A204.1 (cell line): Measurements from ENCODE around the gene DDRGK1.
"Not testable (repeated sequence)": the region's sequence is repeated elsewhere in the genome, so short reads cannot be mapped to it uniquely, and the experiment has no call there.

ENCODE experiments used
- FAIRE-seq: peaks from 2 replicates; lab custom pipeline; 2012; peaks lifted over from hg19 to GRCh38; lab: Jason Lieb, UNC

The DDRGK1 gene

DNA sequence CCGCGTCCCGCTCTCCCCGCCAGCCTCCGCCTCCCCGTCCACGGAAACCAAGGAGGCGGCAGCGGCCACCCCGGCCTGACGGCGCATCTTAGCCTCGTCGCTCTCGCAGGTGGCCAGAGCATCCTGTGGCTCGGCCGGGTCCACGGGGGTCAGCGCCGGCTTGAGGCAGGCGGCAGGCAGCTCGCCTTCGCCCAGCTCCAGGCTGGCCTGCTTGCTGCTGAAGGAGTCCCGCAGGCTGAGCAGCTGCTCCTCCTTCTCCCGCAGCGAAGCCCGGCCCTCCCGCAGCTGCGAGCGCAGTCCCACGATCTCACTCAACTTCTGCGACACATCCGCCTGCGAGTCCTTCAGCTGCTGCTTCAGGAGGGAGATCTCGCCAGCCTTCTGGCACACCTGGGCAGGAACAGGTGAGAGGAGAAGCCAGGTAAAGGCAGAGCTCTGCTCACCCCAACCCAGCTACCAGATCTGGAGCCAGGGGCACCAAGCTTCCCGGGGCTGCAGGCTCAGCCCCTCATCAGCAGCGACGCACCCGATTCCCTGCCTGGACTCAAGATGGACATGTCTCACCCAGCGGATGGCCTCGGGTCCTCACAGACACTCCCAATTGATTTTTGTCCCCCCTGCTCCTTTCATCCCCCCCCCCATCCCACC is 39.6 kb downstream of the DDRGK1 start:
- no peak for FAIRE-seq

DNA sequence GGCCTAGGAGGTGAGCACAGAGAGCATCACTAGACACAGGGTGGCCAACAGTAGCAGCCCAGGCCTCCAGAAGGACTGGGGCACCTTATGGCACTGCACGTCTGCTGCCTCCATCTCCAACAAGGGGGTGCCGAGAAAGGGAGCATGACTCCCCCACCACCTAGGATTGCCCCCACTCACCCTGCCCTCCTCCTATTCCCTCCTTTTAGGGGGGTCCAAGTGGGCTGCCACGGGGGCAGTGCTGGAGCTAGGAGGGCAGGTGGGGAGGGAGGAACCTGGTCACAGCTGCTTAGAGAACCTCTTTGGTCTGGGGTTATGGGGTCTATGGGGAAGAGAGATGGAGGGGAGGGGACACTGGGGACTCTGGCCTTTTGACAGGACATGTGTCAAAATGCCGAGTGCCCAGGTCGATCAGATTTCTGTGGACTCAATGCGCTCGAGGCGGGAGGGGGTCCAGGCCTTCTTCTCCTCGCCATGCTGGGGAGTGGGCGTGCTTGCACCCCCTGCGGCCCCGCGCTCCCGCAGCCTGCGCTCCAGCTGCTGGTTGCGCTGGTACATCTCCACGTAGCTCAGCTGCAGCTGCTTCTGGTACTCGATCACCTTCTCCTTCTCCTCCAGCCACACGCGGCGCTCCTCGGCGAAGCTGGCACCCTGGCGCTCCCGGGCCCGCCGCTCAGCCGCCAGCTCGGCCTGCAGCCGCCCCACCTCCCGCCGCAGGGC is 40.3 kb downstream of the DDRGK1 start:
- FAIRE-seq: no peak

- FAIRE-seq: no peak
These were observed 41.1 kb downstream of the DDRGK1 start for GRCh38 chr20:3163099-3164042.

GRCh38 chr20:3162080-3162611 is 42.3 kb downstream of the DDRGK1 start:
- FAIRE-seq: no peak

GRCh38 chr20:3161316-3162079 is 43.0 kb downstream of the DDRGK1 start:
- no peak for FAIRE-seq

DNA sequence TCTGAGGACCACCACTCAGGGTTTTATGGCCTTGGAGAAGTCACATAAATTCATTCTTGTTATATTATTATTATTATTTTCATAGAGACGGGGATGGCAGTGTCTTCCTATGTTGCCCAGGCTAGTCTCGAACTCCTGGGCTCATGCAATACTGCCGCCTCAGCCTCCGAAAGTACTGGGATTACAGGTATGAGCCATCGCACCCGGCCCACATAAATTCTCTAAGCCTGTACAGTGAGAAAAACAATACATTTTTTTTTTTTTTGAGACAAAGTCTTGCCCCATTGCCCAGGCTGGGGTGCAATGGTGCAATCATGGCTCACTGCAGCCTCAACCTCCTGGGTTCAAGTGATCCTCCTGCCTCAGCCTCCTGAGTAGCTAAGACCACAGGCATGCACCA is 44.1 kb downstream of the DDRGK1 start:
- no peak for FAIRE-seq

GRCh38 chr20:3158968-3159431 is 45.5 kb downstream of the DDRGK1 start:
- FAIRE-seq: no peak

GRCh38 chr20:3157817-3158216 is 46.7 kb downstream of the DDRGK1 start:
- FAIRE-seq: no peak

DNA sequence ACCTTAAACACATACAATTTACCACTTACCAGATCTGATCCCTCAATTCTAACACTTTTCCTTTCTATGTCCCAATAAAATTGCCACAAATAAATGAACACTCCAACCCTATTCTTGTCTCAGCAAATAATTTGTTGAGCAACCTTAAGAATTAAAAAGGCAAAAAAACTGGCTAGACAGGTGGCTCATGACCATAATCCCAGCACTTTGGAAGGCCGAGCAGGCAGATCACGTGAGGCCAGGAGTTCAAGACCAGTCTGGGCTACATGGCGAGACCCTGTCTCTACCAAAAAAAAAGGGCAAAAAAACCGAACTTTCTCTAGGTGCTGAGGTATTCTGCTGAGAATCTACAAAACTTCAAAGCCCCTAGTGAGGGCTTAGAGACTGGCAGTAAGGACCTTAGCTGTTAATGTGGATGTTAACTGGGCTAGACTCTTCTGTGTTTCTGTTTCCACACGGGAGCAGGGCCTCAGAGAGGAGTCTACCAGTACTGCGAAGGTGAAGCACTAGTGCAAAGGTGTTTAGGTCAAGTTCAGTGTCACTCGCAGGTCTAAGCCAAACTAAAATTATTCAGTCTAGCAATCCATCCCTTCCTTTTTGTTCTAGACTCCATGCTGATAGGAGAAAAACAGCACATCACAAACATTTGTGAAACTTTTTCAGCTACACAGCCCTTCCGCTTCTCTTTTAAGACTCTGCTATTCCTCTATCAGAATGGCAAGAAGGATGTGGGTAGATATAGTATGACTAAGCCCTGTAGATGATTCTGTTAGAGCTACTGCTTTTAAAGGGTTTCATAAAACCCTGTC is 47.5 kb downstream of the DDRGK1 start:
- no peak for FAIRE-seq

DNA sequence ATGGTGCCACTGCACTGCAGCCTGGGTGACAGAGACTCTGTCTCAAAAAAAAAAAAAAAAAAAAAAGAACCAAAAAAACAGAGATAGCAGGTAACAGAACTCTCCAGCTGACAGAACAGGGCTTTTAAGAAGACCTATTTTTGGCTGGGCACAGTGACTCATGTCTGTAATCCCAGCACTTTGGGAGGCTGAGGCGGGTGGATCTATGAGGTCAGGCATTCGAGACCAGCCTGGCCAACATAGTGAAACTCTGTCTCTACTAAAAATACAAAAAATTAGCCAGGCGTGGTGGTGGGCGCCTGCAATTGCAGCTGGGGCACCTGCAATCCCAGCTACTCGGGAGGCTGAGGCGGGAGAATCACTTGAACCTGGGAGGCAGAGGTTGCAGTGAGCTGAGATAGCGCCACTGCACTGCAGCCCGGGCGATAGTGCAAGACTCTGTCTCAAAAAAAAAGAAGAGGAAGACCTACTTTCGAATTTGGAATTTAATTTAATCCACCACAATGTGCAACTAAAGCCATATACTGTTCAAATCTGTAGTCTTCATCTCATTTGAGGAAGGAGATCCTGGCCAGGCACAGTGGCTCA is 52.3 kb downstream of the DDRGK1 start:
- not testable (repeated sequence) for FAIRE-seq

- FAIRE-seq: no peak
These were observed 53.6 kb downstream of the DDRGK1 start for GRCh38 chr20:3150908-3151307.

DNA sequence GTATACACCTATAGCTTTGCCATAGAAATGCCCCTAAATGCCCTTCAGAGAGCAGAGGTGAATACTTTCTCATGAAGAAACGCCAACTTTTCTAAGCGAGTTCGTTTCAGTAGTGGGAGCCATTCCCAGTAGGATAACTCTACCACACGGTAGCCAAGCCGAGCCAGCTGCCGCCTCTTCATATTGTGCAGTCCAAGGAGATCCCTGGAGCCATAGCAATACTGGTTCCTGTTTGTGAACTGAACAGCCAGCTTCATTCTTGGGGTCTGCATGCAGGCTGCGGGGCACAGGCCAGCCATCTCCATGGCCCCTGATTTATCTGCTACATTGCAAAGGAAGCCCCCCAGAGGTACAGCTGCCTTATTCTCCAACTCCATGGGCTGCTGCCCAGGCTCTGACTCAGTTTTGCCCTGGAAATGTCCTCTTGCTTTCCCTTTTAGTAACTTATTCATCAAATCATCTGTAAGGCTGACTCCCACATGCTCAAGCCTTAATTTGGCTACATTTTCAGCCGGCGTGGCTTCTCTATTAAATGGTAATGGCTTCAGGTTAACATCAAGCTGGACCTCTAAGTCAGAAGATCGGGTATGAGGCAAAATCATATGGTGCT is 57.6 kb downstream of the DDRGK1 start:
- no peak for FAIRE-seq

DNA sequence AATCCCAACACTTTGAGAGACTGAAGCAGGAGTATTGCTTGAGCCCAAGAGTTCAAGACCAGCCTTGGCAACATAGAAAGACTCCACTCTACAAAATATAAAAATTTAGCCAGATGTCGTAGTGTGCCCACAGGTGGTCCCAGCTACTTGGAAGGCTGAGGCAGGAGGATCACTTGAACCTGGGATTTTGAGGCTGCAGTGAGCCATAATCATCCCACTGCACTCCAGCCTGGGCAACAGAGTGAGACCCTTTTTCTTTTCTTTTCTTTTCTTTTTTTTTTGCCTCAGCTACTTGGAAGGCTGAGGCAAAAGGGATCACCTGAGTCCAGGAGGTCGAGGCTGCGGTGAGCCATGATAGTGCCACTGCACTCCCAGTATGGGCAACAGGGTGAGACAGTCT is 62.7 kb downstream of the DDRGK1 start:
- FAIRE-seq: no peak
